ENCODE results near the gene CA10. TPM values are rescaled to one million over a fixed set of nuclear protein-coding genes. Genes with fewer than 3 reads are reported as not detected.

Gene CA10
- total RNA-seq, 2 donors from 2014 or later = 0.91 TPM; not detected in 1

DNA sequence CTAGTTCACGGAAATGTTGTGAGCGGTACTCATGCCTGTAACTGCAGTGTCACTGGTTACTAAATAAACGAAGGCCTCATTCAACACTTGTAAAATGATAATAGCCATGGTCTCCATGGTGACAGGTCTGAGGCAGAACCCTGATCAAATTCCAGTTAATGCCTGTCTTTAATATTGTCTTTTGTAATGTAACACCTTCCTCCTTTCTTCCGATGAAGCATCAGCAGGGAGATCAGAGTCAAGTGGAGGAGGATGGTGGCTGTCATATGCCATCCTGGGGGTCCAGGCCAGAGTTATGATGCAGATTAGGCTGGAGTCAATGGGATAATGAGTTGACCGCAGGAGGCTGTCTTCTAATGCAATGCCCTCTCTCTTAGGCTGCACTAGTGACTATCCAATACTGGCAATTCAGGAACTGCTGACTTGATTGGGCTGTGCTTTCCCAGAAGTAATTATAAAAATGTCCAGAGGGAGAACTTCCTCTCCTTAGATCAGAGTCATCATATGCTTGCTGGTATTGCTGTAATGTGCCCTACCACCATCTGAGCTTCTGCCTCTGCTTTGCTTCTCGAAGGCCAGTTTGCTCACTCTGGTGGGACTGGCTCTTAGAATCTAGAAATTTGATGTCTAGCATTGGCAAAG, 419.1 kb downstream of the CA10 start:
- Histone ChIP-seq H3K9me3 (no peaks in the 10 kb centered on the region), H3K4me1 (replicated peaks) (no peaks in the 10 kb centered on the region), H3K27me3 (replicated peaks; ENCODE audit: insufficient read depth) (no peaks in the 10 kb centered on the region), H3K27ac (peak overlapping the region in 1 of 2 donors; percentile 4), H3K36me3 (no peaks in the 10 kb centered on the region), H3K4me3 (no peak overlapping the region)
- peak; percentile 23 for DNase-seq (ENCODE audit: low spot score)
- intact Hi-C loops (cut with DNase I) = no loop called here
- WGBS = 47% methylated on average over 6 of the region's 6 CpGs
- peak; percentile 69 for TF ChIP-seq POLR2AphosphoS5 (IDR thresholded peaks at IDR 0.05)
- TF ChIP-seq, protein P1, sequence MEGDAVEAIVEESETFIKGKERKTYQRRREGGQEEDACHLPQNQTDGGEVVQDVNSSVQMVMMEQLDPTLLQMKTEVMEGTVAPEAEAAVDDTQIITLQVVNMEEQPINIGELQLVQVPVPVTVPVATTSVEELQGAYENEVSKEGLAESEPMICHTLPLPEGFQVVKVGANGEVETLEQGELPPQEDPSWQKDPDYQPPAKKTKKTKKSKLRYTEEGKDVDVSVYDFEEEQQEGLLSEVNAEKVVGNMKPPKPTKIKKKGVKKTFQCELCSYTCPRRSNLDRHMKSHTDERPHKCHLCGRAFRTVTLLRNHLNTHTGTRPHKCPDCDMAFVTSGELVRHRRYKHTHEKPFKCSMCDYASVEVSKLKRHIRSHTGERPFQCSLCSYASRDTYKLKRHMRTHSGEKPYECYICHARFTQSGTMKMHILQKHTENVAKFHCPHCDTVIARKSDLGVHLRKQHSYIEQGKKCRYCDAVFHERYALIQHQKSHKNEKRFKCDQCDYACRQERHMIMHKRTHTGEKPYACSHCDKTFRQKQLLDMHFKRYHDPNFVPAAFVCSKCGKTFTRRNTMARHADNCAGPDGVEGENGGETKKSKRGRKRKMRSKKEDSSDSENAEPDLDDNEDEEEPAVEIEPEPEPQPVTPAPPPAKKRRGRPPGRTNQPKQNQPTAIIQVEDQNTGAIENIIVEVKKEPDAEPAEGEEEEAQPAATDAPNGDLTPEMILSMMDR (IDR thresholded peaks at IDR 0.05) = no peak

DNA sequence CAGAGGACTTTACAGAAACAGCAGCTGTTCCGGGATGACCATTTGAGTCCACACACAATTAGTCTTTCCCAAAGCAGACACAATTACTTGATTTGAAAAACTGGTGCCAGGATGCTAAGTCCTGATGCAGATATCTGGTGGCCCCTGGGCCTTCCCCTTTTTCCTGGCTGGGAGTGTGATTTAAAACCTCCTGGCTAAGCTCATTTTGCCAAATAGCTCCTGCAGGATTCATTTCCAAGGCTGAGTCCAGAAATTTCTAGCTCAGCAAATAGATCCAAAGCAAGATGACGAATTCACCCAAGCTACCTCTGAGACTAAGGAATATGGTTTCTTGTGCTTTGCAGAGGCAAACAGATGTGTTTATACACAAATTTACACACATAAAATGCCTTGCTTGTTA, 422.2 kb downstream of the CA10 start:
- no peaks in the 10 kb centered on the region for H3K27me3 ChIP-seq (replicated peaks; ENCODE audit: insufficient read depth)
- intact Hi-C loops (cut with DNase I) = no loop called here
- H3K36me3 ChIP-seq = no peaks in the 10 kb centered on the region
- TF ChIP-seq POLR2A (IDR thresholded peaks at IDR 0.05) (no peak), POLR2AphosphoS5 (IDR thresholded peaks at IDR 0.05) (no peak)
- TF ChIP-seq, protein P1 (IDR thresholded peaks at IDR 0.05) = no peak
- DNase-seq (ENCODE audit: low spot score) = no peak
- no peak overlapping the region for H3K4me3 ChIP-seq
- H3K9me3 ChIP-seq = no peaks in the 10 kb centered on the region
- 92% methylated on average over 2 of the region's 2 CpGs for WGBS
- H3K4me1 ChIP-seq (replicated peaks) = no peaks in the 10 kb centered on the region
- no peak overlapping the region for H3K27ac ChIP-seq

DNA sequence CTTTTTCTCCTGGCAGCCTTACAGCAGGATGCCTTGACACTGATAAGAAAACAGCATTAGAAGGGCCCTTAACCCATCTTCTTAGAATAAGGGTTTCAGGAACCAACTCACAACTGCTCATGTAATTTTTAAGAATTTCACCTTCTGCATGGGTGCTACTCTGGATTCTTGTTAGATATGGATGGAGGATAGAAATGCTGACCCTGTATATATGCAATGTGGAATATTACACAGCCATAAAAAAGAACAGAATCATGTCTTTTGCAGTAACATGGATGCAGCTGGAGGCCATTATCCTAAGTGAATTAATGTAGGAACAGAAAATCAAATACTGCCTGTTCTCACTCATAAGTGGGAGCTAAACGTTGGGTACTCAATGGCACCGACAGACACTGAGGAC, 423.5 kb downstream of the CA10 start:
- no peak for DNase-seq (ENCODE audit: low spot score)
- Histone ChIP-seq H3K36me3 (no peaks in the 10 kb centered on the region), H3K9me3 (no peaks in the 10 kb centered on the region), H3K27ac (no peak overlapping the region), H3K4me1 (replicated peaks) (no peaks in the 10 kb centered on the region), H3K27me3 (replicated peaks; ENCODE audit: insufficient read depth) (no peaks in the 10 kb centered on the region), H3K4me3 (no peak overlapping the region)
- WGBS = 96% methylated on average over 2 of the region's 2 CpGs
- intact Hi-C loops (cut with DNase I) = no loop called here
- TF ChIP-seq, protein P1 (IDR thresholded peaks at IDR 0.05) = no peak
- TF ChIP-seq POLR2A (IDR thresholded peaks at IDR 0.05) = no peak
- no peak for TF ChIP-seq POLR2AphosphoS5 (IDR thresholded peaks at IDR 0.05)

DNA sequence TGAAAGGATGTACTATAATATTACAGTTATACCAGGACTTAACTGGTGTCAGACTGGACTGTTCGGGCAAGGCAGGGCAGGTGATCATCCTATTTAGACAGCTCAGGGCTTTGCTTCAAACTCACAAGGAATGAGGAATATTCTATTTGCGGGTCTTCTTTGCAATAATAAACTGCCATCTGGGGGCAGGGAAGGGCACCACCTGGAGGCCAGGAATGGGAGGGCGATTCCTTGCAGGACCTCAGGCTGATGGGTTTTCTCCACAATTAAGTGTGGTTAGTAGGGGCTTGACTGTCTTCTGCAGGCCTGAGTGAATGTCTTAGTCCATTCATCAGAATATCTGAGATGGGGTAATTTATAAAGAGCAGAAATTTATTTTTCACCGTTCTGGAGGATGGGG, 424.1 kb downstream of the CA10 start:
- WGBS = 78% methylated on average over 4 of the region's 4 CpGs
- Histone ChIP-seq H3K27ac (no peak overlapping the region), H3K9me3 (no peaks in the 10 kb centered on the region), H3K4me3 (no peak overlapping the region), H3K36me3 (no peaks in the 10 kb centered on the region), H3K4me1 (replicated peaks) (no peaks in the 10 kb centered on the region), H3K27me3 (replicated peaks; ENCODE audit: insufficient read depth) (no peaks in the 10 kb centered on the region)
- DNase-seq (ENCODE audit: low spot score) = no peak
- intact Hi-C loops (cut with DNase I) = no loop called here
- TF ChIP-seq POLR2AphosphoS5 (IDR thresholded peaks at IDR 0.05) = no peak
- no peak for TF ChIP-seq POLR2A (IDR thresholded peaks at IDR 0.05)
- TF ChIP-seq, protein P1 (IDR thresholded peaks at IDR 0.05) = peak in 3 of 4 experiments; percentile 24 to 50 (median 36)

DNA sequence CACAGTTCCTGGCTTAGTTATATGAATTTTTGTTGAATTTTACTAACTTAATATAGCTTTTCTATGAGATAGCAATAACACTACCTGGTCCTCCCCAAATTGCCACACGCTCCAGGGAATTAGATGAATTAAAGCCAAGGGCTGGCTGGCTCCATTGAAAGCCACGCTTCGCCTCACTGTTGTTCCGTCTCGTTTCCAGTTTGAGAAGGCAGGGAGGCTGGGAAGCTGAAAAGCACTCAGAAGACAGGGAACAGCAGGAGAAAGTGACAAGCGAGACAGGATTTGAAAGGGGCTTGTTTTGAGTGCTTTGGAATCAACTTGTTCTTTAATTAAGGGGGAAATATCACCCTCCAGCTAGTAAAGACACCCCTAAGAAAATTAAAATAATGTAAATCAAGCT, 425.3 kb downstream of the CA10 start:
- no peak for DNase-seq (ENCODE audit: low spot score)
- no peaks in the 10 kb centered on the region for H3K27me3 ChIP-seq (replicated peaks; ENCODE audit: insufficient read depth)
- H3K36me3 ChIP-seq = no peaks in the 10 kb centered on the region
- no peaks in the 10 kb centered on the region for H3K9me3 ChIP-seq
- no peak overlapping the region for H3K4me3 ChIP-seq
- no peaks in the 10 kb centered on the region for H3K4me1 ChIP-seq (replicated peaks)
- WGBS = 80% methylated on average over 6 of the region's 6 CpGs
- no peak overlapping the region for H3K27ac ChIP-seq
- TF ChIP-seq POLR2AphosphoS5 (IDR thresholded peaks at IDR 0.05) = no peak
- TF ChIP-seq, protein P1 (IDR thresholded peaks at IDR 0.05) = no peak
- no peak for TF ChIP-seq POLR2A (IDR thresholded peaks at IDR 0.05)
- intact Hi-C loops (cut with DNase I) = no loop called here
